CD4-positive, alpha-beta T cell treated with Interleukin-15 for 1 hour (primary cell): ENCODE data around the gene PRR33.

Experiments used
- DNase-seq: peaks from one replicate; pipeline ENCODE4 v3.0.0-alpha.2; 2020

PRR33 gene

GRCh38 chr11:1861435-1862411 lies 30.0 kb downstream of the PRR33 start:
- no peak for DNase-seq

GRCh38 chr11:1860108-1860507 lies 31.6 kb downstream of the PRR33 start:
- DNase-seq: no peak

- no peak for DNase-seq
Observed at GRCh38 chr11:1859004-1859403, 32.7 kb downstream of the PRR33 start.

- no peak for DNase-seq
Observed at GRCh38 chr11:1858576-1858975, 33.1 kb downstream of the PRR33 start.

GRCh38 chr11:1858154-1858553 lies 33.5 kb downstream of the PRR33 start:
- no peak for DNase-seq

GRCh38 chr11:1857064-1857463 lies 34.6 kb downstream of the PRR33 start:
- no peak for DNase-seq

GRCh38 chr11:1856306-1857005 lies 35.2 kb downstream of the PRR33 start:
- no peak for DNase-seq

- no peak for DNase-seq
Observed at GRCh38 chr11:1855886-1856265, 35.8 kb downstream of the PRR33 start.

- no peak for DNase-seq
Observed at GRCh38 chr11:1854949-1855885, 36.5 kb downstream of the PRR33 start.

GRCh38 chr11:1854132-1854948 lies 37.4 kb downstream of the PRR33 start:
- DNase-seq: no peak

- no peak for DNase-seq
Observed at GRCh38 chr11:1853376-1854131, 38.1 kb downstream of the PRR33 start.

GRCh38 chr11:1852877-1853276 lies 38.8 kb downstream of the PRR33 start, which contains the start of gene LSP1:
Gene LSP1, plus strand, starts transcription at chr11:1853084. Its CDS starts 61 bp downstream, at chr11:1853145.
- DNase-seq: peak; percentile 91

GRCh38 chr11:1852271-1852876 lies 39.3 kb downstream of the PRR33 start:
- no peak for DNase-seq

- no peak for DNase-seq
Observed at GRCh38 chr11:1851468-1852180, 40.1 kb downstream of the PRR33 start.

- DNase-seq: no peak
Observed at GRCh38 chr11:1848640-1849430, 42.9 kb downstream of the PRR33 start.

- DNase-seq: no peak
Observed at GRCh38 chr11:1847926-1848639, 43.6 kb downstream of the PRR33 start.

GRCh38 chr11:1847006-1847735 lies 44.5 kb downstream of the PRR33 start:
- DNase-seq: no peak

- no peak for DNase-seq
Observed at GRCh38 chr11:1846453-1846932, 45.2 kb downstream of the PRR33 start.
